GM18951 (cell line): Measurements from ENCODE around the gene HOXD10.

Experiments used
- POLR2A ChIP-seq: IDR thresholded peaks from 4 replicates; pipeline ENCODE4 v1.6.1; 2011; ENCODE audit warnings: mild to moderate bottlenecking; ENCODE audit not compliant: insufficient read length, insufficient read depth; ENCODE audit errors: extremely low read depth
- in situ Hi-C: fragments of 300-500 bp; cut with MboI; formaldehyde crosslinking; loops from one replicate; pipeline ENCODE4 v1.12.0; 2022; ENCODE audit warnings: low sequenced_read_pairs, mixed read lengths, inconsistent platforms; ENCODE audit not compliant: unreplicated experiment

HOXD10 gene

DNA sequence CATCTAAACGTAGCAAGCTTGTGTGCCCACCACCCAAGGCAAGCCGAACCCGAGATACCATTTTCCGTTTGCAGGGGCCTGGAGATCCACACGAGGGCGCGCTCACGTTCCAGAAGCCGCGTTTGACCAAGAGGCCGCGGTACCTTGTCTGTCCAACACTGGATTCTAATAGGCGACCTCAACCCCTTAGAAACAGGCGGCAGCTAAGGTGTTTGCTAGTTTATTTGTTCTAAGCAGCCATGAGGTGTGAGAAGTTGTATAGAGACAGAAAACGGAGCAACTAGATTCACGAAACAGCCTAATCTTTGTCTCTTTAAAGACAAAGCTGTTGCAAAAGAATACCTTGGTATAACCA is 5.3 kb upstream of the HOXD10 start:
- in situ Hi-C loops, result no loop called here
- TF ChIP-seq POLR2A, result no peak

DNA sequence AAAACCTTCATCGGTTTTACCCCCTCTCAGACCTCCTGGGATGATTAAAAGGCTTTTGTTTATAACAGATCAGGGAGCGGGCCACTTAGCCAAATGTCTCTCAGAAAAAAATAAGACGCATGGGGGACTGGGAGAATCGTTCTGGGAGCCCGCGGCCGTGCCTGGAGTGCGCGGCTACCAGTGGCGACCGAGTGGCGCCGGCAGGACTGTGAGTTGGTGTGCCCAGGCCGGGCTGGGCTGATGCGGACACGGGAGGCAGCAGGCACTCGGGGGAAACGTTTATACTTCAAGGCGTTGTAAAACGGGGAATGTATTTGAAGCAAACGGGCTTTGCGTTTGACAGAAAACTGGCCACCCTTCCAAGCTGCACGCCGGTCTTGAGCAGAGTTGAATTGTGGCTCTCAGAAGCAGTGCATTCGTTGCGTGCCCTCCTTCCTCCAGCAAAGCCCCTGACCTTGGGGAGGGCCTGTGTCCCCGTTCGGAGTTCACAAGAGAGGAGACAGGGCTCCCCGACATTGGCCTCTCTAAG is 4.7 kb upstream of the HOXD10 start:
- in situ Hi-C loops, result no loop called here
- no peak for TF ChIP-seq POLR2A

DNA sequence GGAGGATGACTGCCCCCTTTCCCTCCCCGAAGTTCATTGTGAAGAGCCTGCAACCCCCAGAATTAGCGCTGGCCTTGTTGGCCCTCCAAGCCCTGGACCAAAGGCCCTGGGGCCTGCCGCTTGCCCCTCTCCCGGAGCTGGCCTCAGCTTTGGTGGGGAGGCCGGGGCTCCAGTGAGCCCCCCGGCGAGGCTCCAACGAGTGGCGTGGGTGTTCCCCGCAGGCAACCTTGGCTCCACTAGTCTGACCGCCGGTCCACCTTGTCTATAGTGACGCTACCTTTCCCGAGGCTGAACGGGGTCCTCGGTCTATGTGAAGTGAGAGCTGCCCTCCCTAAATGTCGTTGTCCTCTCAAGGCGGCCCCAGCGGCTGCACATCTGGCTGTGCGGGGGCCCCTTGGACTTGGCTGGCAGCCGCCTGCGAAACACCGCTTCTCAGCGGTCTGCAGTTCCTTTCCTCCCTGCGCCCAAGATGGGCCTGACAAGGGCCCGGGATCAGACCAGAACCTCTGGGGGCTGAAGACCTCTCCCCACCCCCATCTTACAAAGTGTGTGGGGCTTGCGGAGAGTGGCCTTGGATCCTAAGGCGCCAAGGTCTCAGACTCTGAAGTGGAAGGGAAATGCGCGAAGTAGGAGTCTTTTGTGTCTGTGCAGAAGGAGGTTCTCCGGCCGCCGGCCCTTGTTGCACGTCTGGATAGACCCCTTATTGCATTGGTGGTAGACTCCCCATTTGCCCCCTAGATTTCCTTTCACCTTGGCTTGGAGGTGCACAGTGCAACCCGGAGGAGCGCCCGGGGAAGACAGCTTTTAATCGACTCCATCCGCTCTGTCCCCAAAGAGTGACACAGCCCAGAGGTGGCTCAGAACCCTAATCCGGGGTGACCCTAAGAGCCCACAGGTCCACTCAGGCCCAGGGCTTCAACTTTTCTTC is 3.9 kb upstream of the HOXD10 start:
- TF ChIP-seq POLR2A, result no peak
- in situ Hi-C loops, result no loop called here

DNA sequence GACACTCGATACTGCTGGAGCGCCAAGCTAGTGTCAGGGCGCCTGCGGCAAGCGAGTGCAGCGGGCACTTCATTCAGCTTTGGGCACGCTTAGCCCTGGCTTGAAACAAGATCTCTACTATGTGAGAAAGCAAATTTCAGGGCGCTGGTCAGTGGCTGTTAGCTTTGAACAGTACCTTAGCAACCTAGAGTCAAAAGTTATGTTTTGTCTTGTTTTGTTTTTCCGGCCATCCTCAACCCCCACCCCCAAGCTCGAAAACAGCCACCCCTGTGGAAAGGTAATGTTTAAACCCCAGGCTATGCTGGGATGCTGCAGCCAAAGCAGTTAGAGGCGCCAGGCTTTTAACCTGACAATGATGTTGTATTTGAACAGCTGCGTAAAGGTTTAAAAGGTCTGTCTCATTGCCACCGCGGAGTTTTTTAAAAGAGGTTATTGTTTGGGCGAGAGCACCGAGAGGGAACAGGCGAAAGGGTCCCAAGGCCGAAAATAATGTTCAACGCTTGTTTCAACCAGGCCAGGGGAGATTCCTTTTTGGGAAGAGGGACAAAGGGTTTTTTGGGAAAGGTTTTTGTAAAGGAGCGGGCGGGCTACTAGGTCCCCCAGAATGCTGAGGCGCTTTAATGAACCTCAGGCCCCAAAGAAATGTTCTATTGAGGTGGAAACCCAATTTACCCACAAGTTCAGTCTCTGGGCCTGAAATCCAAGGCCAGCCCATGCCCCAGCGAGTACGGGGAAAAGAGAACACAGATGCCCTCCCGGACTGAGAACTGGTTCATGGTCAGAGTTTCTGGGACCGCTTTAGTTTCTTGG is 2.3 kb upstream of the HOXD10 start:
- TF ChIP-seq POLR2A, result no peak
- in situ Hi-C loops, result no loop called here

DNA sequence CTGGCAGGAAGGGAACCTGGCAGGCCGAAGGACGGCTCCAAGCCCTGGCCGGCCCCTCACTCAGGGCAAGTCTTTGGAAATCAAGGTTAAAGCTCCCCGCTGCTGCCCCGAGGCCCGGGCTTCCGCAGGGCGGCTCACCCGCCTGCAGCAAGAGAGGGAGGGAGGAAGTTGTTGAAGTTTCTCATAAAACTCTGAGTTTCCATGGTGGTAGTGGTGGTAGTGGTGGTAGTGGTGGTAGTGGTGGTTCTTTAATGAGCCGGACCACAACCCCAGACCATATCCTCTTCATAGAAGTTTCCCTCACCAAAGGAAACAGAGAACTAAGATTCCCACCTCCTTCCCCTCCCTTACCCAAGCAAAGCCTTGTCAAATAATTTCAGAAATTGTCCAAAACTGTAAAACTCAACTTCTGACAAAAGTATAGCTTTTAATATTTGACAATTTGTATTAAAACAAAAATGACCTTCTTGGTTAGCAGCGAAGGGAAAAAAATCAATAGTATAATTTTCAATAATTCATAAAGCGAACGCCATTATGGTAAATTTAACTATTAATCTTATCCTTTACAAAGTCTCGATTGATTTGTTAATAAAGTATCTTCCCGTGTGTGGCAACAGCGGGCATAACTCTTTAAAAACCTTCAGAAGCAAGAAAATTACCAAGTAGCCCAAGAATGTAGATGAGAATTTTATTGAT is 1.5 kb upstream of the HOXD10 start:
- in situ Hi-C loops, result no loop called here
- no peak for TF ChIP-seq POLR2A

DNA sequence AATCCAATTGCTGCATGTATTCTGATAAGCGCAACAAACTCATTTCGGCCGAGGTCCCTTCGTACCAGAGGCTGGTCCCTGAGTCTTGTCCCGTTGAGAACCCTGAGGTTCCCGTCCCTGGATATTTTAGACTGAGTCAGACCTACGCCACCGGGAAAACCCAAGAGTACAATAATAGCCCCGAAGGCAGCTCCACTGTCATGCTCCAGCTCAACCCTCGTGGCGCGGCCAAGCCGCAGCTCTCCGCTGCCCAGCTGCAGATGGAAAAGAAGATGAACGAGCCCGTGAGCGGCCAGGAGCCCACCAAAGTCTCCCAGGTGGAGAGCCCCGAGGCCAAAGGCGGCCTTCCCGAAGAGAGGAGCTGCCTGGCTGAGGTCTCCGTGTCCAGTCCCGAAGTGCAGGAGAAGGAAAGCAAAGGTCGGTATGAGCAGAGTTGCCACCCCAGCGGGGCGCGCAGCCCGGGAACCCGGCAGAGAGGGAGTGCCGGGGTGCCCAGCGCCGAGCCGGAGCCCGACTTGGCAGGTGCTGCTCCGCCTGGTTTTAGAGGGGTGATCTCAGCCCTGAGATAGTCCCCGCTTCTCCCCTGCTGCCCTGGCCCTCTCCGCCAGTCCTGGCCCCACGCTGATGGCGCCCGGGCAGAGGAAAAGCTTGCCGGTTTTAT is 714 bp downstream of the HOXD10 start:
- in situ Hi-C loops, result no loop called here
- no peak for TF ChIP-seq POLR2A

DNA sequence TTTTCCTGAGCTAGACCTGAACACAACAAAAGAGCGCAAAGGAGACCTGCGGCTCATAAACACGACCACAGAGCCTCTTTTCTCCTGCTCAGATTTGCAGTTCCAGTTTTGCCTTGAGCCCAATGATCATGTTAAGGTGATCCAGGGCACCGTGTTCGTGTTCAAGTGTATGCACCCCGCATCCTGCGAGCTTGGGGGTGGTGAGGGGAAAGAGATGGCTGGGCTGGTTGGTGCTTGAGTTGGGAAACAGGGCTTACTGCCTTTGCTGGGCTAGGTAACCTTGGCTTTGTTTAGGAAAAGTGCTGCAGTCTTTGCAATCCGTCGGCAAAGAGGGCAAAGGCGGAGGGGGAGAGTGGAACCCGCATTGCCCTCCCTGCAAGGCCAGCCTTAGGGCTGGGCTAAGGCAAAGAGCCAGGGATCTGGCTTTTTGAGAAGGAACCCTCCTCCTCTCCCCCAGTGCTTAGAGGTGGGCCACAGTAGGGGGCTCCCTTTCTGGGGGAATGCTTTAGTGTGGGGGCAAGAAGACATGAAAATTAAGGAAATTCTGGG is 1.3 kb downstream of the HOXD10 start:
- in situ Hi-C loops, result no loop called here
- TF ChIP-seq POLR2A, result no peak

DNA sequence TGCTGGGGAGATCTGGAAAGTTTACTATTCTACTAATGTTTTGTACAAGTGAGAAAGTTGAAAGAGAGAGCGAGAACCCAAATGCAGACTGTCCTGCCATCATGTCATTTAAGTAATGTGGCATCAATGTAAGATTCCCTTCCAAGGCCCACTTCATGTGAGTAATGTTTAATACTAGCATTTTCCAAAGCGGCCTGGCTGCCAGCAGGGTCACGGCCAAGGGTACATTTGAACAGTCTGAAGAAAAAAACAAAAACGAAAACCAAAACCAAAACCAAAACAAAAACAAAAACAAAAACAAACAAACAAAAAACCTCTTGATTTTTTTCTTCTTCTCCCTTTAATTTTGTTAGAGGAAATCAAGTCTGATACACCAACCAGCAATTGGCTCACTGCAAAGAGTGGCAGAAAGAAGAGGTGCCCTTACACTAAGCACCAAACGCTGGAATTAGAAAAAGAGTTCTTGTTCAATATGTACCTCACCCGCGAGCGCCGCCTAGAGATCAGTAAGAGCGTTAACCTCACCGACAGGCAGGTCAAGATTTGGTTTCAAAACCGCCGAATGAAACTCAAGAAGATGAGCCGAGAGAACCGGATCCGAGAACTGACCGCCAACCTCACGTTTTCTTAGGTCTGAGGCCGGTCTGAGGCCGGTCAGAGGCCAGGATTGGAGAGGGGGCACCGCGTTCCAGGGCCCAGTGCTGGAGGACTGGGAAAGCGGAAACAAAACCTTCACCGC is 2.2 kb downstream of the HOXD10 start:
- in situ Hi-C loops, result no loop called here
- no peak for TF ChIP-seq POLR2A

DNA sequence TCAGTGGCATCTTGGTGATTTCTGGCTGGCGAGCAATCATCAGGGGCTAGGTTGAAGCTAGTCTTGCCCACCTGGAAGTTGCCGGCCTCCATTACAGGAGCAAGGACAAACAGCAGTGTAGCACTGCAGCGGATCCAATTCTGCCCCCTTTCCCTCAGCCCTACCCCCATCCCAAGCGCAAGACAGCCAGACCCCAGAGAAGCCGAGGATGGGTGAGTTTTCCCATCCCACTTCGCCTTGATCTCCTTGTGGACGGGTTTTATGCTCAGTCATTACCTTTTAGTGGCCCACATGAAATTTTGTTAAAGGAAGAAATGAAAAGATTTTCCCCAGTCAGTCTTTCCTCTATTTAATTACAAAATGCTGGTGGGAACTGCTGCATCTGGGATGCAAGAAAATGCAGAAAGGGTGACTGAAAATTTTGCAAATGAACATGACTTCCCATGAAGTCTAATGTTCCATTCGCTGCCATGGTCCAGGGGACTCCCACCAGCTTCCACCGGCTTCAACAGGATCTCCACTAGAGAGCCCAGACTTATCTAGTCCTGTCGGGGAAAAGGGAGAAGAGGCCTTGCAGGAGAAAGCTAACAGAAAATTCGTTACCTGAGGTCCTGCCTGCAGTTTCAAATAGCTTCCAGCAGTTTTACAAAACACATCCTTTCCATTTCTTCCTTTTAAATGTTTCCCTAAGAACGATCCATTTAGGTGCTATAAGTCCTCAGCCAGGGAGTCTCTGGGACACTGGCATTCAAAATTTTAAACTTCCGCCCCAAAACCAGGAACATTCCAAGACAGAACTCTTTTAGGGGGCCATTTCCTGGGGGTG is 4.0 kb downstream of the HOXD10 start:
- TF ChIP-seq POLR2A, result no peak
- in situ Hi-C loops, result loop anchor here (10.0 kb wide), 2 partner anchors 514 to 1024 kb away; no protein-coding TSS in a partner anchor

DNA sequence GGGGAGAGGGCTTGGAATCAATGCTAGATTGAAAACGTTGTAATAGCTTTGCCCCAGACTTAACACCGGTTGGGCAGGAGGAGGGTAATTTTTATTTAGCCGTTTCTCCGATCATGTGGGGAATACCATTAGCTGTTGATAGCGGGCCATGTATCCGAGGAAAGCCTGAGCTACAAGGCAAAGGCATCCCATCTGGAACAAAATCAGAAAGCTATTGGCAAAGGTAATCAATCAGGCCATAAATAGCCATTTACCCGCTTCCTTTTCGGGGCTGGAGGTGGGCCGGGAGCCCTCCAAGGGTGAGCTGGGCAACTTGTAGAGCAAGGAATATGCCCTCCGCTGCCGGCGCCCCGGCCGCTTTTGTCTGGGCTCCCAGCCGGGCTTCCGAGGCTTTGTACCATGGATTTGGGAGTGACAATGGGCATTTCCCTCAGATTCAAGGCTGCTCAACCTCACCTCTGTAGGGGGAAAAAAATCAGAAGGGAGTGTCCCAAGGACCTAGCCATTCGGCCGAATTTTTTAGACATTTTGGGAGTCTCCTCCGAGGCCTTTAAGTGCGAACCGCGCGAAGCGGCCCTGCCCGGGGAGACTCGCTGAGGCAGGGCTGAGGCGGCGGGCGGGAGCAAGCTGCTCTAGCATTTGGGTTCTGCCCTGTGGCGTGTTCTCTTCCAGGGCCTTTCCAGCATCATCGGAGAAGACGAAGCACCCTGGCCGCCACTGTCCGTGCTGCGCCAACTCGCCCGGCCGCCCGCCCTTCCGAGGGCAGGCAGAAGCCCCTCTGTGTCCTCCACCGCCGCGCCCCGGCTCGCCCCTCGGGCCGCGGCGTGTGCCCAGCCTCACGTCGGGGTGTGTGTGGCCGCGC is 4.8 kb downstream of the HOXD10 start:
- in situ Hi-C loops, result loop anchor here (10.0 kb wide), 2 partner anchors 513 to 1023 kb away; no protein-coding TSS in a partner anchor
- no peak for TF ChIP-seq POLR2A
